Panc1 (cell line): ENCODE data around the gene GRK1. TPM values are rescaled to one million over a fixed set of nuclear protein-coding genes. Genes with fewer than 3 reads are reported as not detected.

Experiments used
- ATAC-seq: fragments of 200-7000 bp; cut with Tn5 transposase; 2 replicates; pipeline ENCODE4 v1.9.1; 2020; ENCODE audit warnings: mild to moderate bottlenecking, moderate library complexity
- BruUV-seq: library from RNA; stranded (reverse); fragments of 400-500 nt; replicated peaks from 2 replicates; lab custom pipeline; 2021; lab: Mats Ljungman, UMichigan
- CTCF ChIA-PET: fragments of 300-600 bp; sonication (Branson Sonifier 250); formaldehyde crosslinking; loops from one replicate; lab custom pipeline; 2022; ENCODE audit warnings: antibody characterized with exemption; lab: Charles Lee
- POLR2A ChIA-PET: fragments of 300-600 bp; sonication (Branson Sonifier 250); formaldehyde crosslinking; loops from one replicate; lab custom pipeline; 2022; ENCODE audit warnings: antibody characterized with exemption; lab: Charles Lee
- DNase-seq: peaks from one replicate; pipeline ENCODE4 v3.0.0-alpha.2; 2010; ENCODE audit warnings: low read depth, low spot score
- H3K27ac ChIP-seq: 2 replicates; pipeline ENCODE4 v1.5.1; 2011; ENCODE audit warnings: mild to moderate bottlenecking, low read length, inconsistent platforms
- H3K27me3 ChIP-seq: fragments of 200-500 bp; sonication (Bioruptor generic); 2 replicates; pipeline ENCODE4 v1.6.0; 2014; ENCODE audit warnings: low read length, inconsistent platforms; ENCODE audit not compliant: control insufficient read depth, insufficient read depth
- H3K36me3 ChIP-seq: fragments of 200-500 bp; sonication (Bioruptor generic); 2 replicates; pipeline ENCODE4 v1.5.1; 2014; ENCODE audit warnings: inconsistent platforms, mild to moderate bottlenecking, low read length, moderate library complexity; ENCODE audit not compliant: control insufficient read depth, insufficient read depth
- H3K4me1 ChIP-seq: 2 replicates; pipeline ENCODE4 v1.5.1; 2011; ENCODE audit warnings: inconsistent platforms, mild to moderate bottlenecking, low read length, moderate library complexity; ENCODE audit not compliant: control insufficient read depth, insufficient read depth
- H3K4me3 ChIP-seq, 2 experiments: 2 replicates each; pipeline ENCODE4 v1.5.1; 2011 to 2012; ENCODE audit warnings: low read depth in 2 of 2, low read length in 2 of 2, mild to moderate bottlenecking in 2 of 2, inconsistent platforms in 1 of 2, moderate library complexity in 1 of 2
- H3K9me3 ChIP-seq: fragments of 200-500 bp; sonication (Bioruptor generic); 2 replicates; pipeline ENCODE4 v1.5.1; 2014; ENCODE audit warnings: low read depth, mild to moderate bottlenecking, inconsistent platforms, low read length, moderate library complexity; ENCODE audit not compliant: control insufficient read depth, insufficient read depth
- POLR2AphosphoS5 ChIP-seq: IDR thresholded peaks from 2 replicates; pipeline ENCODE4 v1.6.1; 2012; ENCODE audit warnings: mild to moderate bottlenecking, low read depth, low read length, moderate library complexity
- SIN3A ChIP-seq: IDR thresholded peaks from 2 replicates; pipeline ENCODE4 v1.6.1; 2012; ENCODE audit warnings: low read depth, mild to moderate bottlenecking, low read length, moderate library complexity, borderline replicate concordance; ENCODE audit not compliant: insufficient read depth
- TCF7L2 ChIP-seq: IDR thresholded peaks from 2 replicates; pipeline ENCODE4 v1.6.1; 2011; ENCODE audit warnings: mild to moderate bottlenecking, low read depth, low read length, inconsistent platforms
- in situ Hi-C: cut with HindIII; loops from 2 replicates; pipeline ENCODE4 v1.10.0; 2016; ENCODE audit warnings: low sequenced_read_pairs, low pct_unique_long_range_greater_than_20kb
- intact Hi-C: fragments of 100-400 bp; cut with micrococcal nuclease; formaldehyde crosslinking; loops from one replicate; pipeline ENCODE4 v1.10.0; 2022; ENCODE audit not compliant: unreplicated experiment
- total RNA-seq: library from RNA; stranded (reverse); gene quantifications from one replicate; pipeline ENCODE4 v1.2.1, GENCODE V29; 2021; ENCODE audit not compliant: unreplicated experiment
- TF ChIP-seq, protein P1 (sequence below): fragments of 450-650 bp; IDR thresholded peaks from 2 replicates; pipeline ENCODE4 v1.5.1; 2017; ENCODE audit warnings: mild to moderate bottlenecking
- TF ChIP-seq, protein P2 (sequence below), 2 experiments: IDR thresholded peaks; 2 replicates each; pipeline ENCODE4 v1.6.1; 2011 to 2012; ENCODE audit warnings: low read depth in 2 of 2, control low read depth in 1 of 2, low read length in 1 of 2, mild to moderate bottlenecking in 1 of 2, moderate library complexity in 1 of 2; ENCODE audit not compliant: insufficient read depth in 1 of 2

The GRK1 gene
- total RNA-seq, 1 experiment from 2014 or later = 1.8 TPM

GRCh38 chr13:113649212-113649611, 17.8 kb upstream of the GRK1 start:
- ChIA-PET POLR2A (interaction anchor here (0.9 kb wide), 1 partner anchor 170 kb away, joined by 6 read pairs; no protein-coding TSS in a partner anchor), CTCF (no interaction called here)

DNA sequence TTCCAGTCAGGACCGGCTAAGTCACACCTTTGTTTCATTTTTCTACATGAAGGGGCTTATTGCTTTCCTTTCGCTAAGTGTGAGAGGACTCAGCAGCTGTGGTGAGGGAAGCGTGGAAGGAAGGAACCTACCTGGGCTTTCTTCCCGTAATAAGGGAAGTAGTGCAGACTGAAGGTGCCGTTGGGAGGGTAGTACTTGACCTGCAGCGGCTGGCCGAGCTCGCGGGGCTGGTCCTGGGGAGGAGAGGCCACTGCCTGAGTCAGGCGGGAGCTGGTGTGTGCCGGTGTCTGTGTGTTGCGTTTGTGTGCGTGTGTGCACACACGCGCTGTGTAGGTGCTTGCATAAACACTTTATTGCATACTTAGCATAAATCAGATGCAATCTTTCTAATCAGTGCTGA, 16.7 kb upstream of the GRK1 start:
- intact Hi-C loops = no loop called here
- Histone ChIP-seq H3K4me3 (no peak overlapping the region), H3K27ac (no peak overlapping the region), H3K36me3 (no peaks in the 10 kb centered on the region), H3K9me3 (no peaks in the 10 kb centered on the region), H3K27me3 (no peaks in the 10 kb centered on the region), H3K4me1 (peaks cover 10% of the 10 kb centered on the region)
- ChIA-PET CTCF (no interaction called here), POLR2A (no interaction called here)
- in situ Hi-C loops = no loop called here
- no peak for DNase-seq
- TF ChIP-seq TCF7L2 (no peak), SIN3A (no peak), POLR2AphosphoS5 (no peak)
- TF ChIP-seq, protein P1, sequence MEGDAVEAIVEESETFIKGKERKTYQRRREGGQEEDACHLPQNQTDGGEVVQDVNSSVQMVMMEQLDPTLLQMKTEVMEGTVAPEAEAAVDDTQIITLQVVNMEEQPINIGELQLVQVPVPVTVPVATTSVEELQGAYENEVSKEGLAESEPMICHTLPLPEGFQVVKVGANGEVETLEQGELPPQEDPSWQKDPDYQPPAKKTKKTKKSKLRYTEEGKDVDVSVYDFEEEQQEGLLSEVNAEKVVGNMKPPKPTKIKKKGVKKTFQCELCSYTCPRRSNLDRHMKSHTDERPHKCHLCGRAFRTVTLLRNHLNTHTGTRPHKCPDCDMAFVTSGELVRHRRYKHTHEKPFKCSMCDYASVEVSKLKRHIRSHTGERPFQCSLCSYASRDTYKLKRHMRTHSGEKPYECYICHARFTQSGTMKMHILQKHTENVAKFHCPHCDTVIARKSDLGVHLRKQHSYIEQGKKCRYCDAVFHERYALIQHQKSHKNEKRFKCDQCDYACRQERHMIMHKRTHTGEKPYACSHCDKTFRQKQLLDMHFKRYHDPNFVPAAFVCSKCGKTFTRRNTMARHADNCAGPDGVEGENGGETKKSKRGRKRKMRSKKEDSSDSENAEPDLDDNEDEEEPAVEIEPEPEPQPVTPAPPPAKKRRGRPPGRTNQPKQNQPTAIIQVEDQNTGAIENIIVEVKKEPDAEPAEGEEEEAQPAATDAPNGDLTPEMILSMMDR = no peak
- TF ChIP-seq, protein P2, sequence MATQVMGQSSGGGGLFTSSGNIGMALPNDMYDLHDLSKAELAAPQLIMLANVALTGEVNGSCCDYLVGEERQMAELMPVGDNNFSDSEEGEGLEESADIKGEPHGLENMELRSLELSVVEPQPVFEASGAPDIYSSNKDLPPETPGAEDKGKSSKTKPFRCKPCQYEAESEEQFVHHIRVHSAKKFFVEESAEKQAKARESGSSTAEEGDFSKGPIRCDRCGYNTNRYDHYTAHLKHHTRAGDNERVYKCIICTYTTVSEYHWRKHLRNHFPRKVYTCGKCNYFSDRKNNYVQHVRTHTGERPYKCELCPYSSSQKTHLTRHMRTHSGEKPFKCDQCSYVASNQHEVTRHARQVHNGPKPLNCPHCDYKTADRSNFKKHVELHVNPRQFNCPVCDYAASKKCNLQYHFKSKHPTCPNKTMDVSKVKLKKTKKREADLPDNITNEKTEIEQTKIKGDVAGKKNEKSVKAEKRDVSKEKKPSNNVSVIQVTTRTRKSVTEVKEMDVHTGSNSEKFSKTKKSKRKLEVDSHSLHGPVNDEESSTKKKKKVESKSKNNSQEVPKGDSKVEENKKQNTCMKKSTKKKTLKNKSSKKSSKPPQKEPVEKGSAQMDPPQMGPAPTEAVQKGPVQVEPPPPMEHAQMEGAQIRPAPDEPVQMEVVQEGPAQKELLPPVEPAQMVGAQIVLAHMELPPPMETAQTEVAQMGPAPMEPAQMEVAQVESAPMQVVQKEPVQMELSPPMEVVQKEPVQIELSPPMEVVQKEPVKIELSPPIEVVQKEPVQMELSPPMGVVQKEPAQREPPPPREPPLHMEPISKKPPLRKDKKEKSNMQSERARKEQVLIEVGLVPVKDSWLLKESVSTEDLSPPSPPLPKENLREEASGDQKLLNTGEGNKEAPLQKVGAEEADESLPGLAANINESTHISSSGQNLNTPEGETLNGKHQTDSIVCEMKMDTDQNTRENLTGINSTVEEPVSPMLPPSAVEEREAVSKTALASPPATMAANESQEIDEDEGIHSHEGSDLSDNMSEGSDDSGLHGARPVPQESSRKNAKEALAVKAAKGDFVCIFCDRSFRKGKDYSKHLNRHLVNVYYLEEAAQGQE (IDR thresholded peaks at IDR 0.05; ENCODE audit: insufficient read depth in 1 of 2, low read depth in 2 of 2, low read length in 1 of 2) = no peak
- no TSS peak for BruUV-seq
- ATAC-seq = no peak

More at GRCh38 chr13:113649212-113649611, 17.8 kb upstream of the GRK1 start:
- ATAC-seq (no peak), DNase-seq (no peak)
- in situ Hi-C loops = no loop called here
- Histone ChIP-seq H3K4me3 (no peak overlapping the region), H3K27me3 (no peaks in the 10 kb centered on the region), H3K9me3 (no peaks in the 10 kb centered on the region), H3K27ac (no peak overlapping the region), H3K36me3 (no peaks in the 10 kb centered on the region), H3K4me1 (peaks cover 10% of the 10 kb centered on the region)
- TF ChIP-seq POLR2AphosphoS5 = no peak
- no peak for TF ChIP-seq SIN3A
- no peak for TF ChIP-seq TCF7L2
- TF ChIP-seq, protein P1 = no peak
- intact Hi-C loops = no loop called here
- BruUV-seq = no TSS peak
